ENCODE results near the gene MYLK4. TPM values are rescaled to one million over a fixed set of nuclear protein-coding genes. Genes with fewer than 3 reads are reported as not detected.

The MYLK4 gene
- total RNA-seq, 4 donors from 2014 or later = 0.41 to 0.79 (median 0.67) TPM

- TF ChIP-seq EP300 (IDR thresholded peaks at IDR 0.05; ENCODE audit: low read depth) = no peak
- no peak for TF ChIP-seq POLR2A (IDR thresholded peaks at IDR 0.05)
- no peak for TF ChIP-seq POLR2AphosphoS5 (IDR thresholded peaks at IDR 0.05)
- TF ChIP-seq CTCF (IDR thresholded peaks at IDR 0.05) = no peak
- Histone ChIP-seq H3K36me3 (no peaks in the 10 kb centered on the region), H3K4me1 (peaks cover 0 to 8% (median 5%) of the 10 kb centered on the region in 4 donors), H3K4me3 (no peak overlapping the region), H3K27me3 (peaks cover 9% of the 10 kb centered on the region), H3K27ac (no peak overlapping the region), H3K9me3 (no peaks in the 10 kb centered on the region)
- 59 to 80% methylated on average over 1 to 10 of the region's 10 CpGs for WGBS, 2 donors (ENCODE audit: low coverage in 1 of 2)
- intact Hi-C loops (cut with DNase I; ENCODE audit: low total_unique reads) = no loop called here
- DNase-seq = peak; percentile 55
- in situ Hi-C loops (cut with MboI; ENCODE audit: low pct_ligation_motif_present in 1 of 4, low pct_unique_long_range_greater_than_20kb in 1 of 4, low sequenced_read_pairs in 3 of 4) = no loop called here
These were observed 127.4 kb downstream of the MYLK4 start for GRCh38 chr6:2623295-2623694.

- no peak overlapping the region for H3K4me3 ChIP-seq
- peaks cover 9% of the 10 kb centered on the region for H3K27me3 ChIP-seq
- peaks cover 0 to 8% (median 5%) of the 10 kb centered on the region in 4 donors for H3K4me1 ChIP-seq
- 81 to 82% methylated on average over 10 to 11 of the region's 11 CpGs for WGBS, 2 donors (ENCODE audit: low coverage in 1 of 2)
- TF ChIP-seq POLR2A (IDR thresholded peaks at IDR 0.05) = no peak
- TF ChIP-seq EP300 (IDR thresholded peaks at IDR 0.05; ENCODE audit: low read depth) = no peak
- no peak for TF ChIP-seq CTCF (IDR thresholded peaks at IDR 0.05)
- no peak for TF ChIP-seq POLR2AphosphoS5 (IDR thresholded peaks at IDR 0.05)
- intact Hi-C loops (cut with DNase I; ENCODE audit: low total_unique reads) = no loop called here
- no peak overlapping the region for H3K27ac ChIP-seq
- in situ Hi-C loops (cut with MboI; ENCODE audit: low pct_ligation_motif_present in 1 of 4, low pct_unique_long_range_greater_than_20kb in 1 of 4, low sequenced_read_pairs in 3 of 4) = no loop called here
- H3K9me3 ChIP-seq = no peaks in the 10 kb centered on the region
- no peaks in the 10 kb centered on the region for H3K36me3 ChIP-seq
- DNase-seq = no peak
These were observed 128.1 kb downstream of the MYLK4 start for GRCh38 chr6:2622671-2623070.

GRCh38 chr6:2619651-2620050, 131.1 kb downstream of the MYLK4 start:
- Histone ChIP-seq H3K9me3 (no peaks in the 10 kb centered on the region), H3K4me1 (peaks cover 0 to 8% (median 5%) of the 10 kb centered on the region in 4 donors), H3K36me3 (no peaks in the 10 kb centered on the region), H3K27ac (no peak overlapping the region), H3K27me3 (peaks cover 9% of the 10 kb centered on the region), H3K4me3 (no peak overlapping the region)
- 83 to 94% methylated on average over 9 of the region's 9 CpGs for WGBS, 2 donors (ENCODE audit: low coverage in 1 of 2)
- DNase-seq = no peak
- in situ Hi-C loops (cut with MboI; ENCODE audit: low pct_ligation_motif_present in 1 of 4, low pct_unique_long_range_greater_than_20kb in 1 of 4, low sequenced_read_pairs in 3 of 4) = no loop called here
- intact Hi-C loops (cut with DNase I; ENCODE audit: low total_unique reads) = no loop called here
- TF ChIP-seq POLR2A (IDR thresholded peaks at IDR 0.05) (no peak), CTCF (IDR thresholded peaks at IDR 0.05) (no peak), POLR2AphosphoS5 (IDR thresholded peaks at IDR 0.05) (no peak), EP300 (IDR thresholded peaks at IDR 0.05; ENCODE audit: low read depth) (no peak)

GRCh38 chr6:2617729-2618128, 133.0 kb downstream of the MYLK4 start:
- no peak overlapping the region for H3K27ac ChIP-seq
- peaks cover 9% of the 10 kb centered on the region for H3K27me3 ChIP-seq
- DNase-seq = no peak
- intact Hi-C loops (cut with DNase I; ENCODE audit: low total_unique reads) (no loop called here), in situ Hi-C loops (cut with MboI; ENCODE audit: low pct_ligation_motif_present in 1 of 4, low pct_unique_long_range_greater_than_20kb in 1 of 4, low sequenced_read_pairs in 3 of 4) (no loop called here)
- peaks cover 0 to under 1% (median 0%) of the 10 kb centered on the region in 4 donors for H3K4me1 ChIP-seq
- no peak for TF ChIP-seq POLR2AphosphoS5 (IDR thresholded peaks at IDR 0.05)
- TF ChIP-seq CTCF (IDR thresholded peaks at IDR 0.05) = no peak
- TF ChIP-seq EP300 (IDR thresholded peaks at IDR 0.05; ENCODE audit: low read depth) = no peak
- TF ChIP-seq POLR2A (IDR thresholded peaks at IDR 0.05) = no peak
- H3K9me3 ChIP-seq = no peaks in the 10 kb centered on the region
- 67 to 75% methylated on average over 1 to 4 of the region's 4 CpGs for WGBS, 2 donors (ENCODE audit: low coverage in 1 of 2)
- H3K36me3 ChIP-seq = no peaks in the 10 kb centered on the region
- no peak overlapping the region for H3K4me3 ChIP-seq

Data from transverse colon (tissue), 4 donors.